Upper lobe of left lung (tissue), 6 donors: ENCODE results near the gene ZNF107. TPM values are rescaled to one million over a fixed set of nuclear protein-coding genes. Genes with fewer than 3 reads are reported as not detected.

Experiments used
- ATAC-seq, 2 donors: fragments of 200-7000 bp; cut with Tn5 transposase; one replicate each; pipeline ENCODE4 v1.9.1; 2022; ENCODE audit warnings: mild to moderate bottlenecking in 2 of 2, moderate library complexity in 2 of 2; ENCODE audit not compliant: low FRiP score in 2 of 2
- DNase-seq, 2 donors: peaks; one replicate each; pipeline ENCODE4 v3.0.0-alpha.2; 2019 to 2020
- H3K27ac ChIP-seq, 4 donors: fragments of 200-600 bp; sonication (generic); one replicate each; pipeline ENCODE4 v1.5.1; 2016 to 2019
- H3K27me3 ChIP-seq, 4 donors: fragments of 200-600 bp; sonication (generic); one replicate each; pipeline ENCODE4 v1.5.1; 2017 to 2019
- H3K36me3 ChIP-seq, 4 donors: fragments of 200-600 bp; sonication (generic); one replicate each; pipeline ENCODE4 v1.5.1; 2016 to 2019
- H3K4me1 ChIP-seq, 4 donors: fragments of 200-600 bp; sonication (generic); one replicate each; pipeline ENCODE4 v1.5.1; 2018 to 2019
- H3K4me3 ChIP-seq, 4 donors: fragments of 200-600 bp; sonication (generic); one replicate each; pipeline ENCODE4 v1.5.1; 2017 to 2019; ENCODE audit warnings: mild to moderate bottlenecking in 2 of 4, moderate library complexity in 1 of 4
- H3K9me3 ChIP-seq, 4 donors: fragments of 200-600 bp; sonication (generic); one replicate each; pipeline ENCODE4 v1.5.1; 2018 to 2019
- EP300 ChIP-seq, 4 donors: sonication (generic); formaldehyde crosslinking; IDR thresholded peaks; one replicate each; pipeline ENCODE4 v1.5.1; 2017; ENCODE audit warnings: antibody characterized with exemption in 4 of 4, control low read depth in 2 of 4
- POLR2A ChIP-seq, 4 donors: fragments of 450-650 bp; IDR thresholded peaks; one replicate each; pipeline ENCODE4 v1.5.1; 2016 to 2017; ENCODE audit warnings: antibody characterized with exemption in 4 of 4, mild to moderate bottlenecking in 2 of 4
- POLR2AphosphoS5 ChIP-seq, 2 donors: sonication (generic); formaldehyde crosslinking; IDR thresholded peaks; one replicate each; pipeline ENCODE4 v1.5.1; 2017; ENCODE audit warnings: antibody characterized with exemption in 2 of 2
- WGBS, 2 donors: methylation state at CpG; one replicate each; pipeline ENCODE4 v1.1.5; 2017 to 2018; 5-methylcytosine and 5-hydroxymethylcytosine counted together
- small RNA-seq, 4 donors: library from RNA; depleted of rRNA; stranded (forward); fragments of <200 nt; gene quantifications; one replicate each; pipeline ENCODE3, GENCODE V24; 2016
- total RNA-seq, 6 donors: library from RNA; depleted of rRNA in 4 of 6; stranded (reverse); fragments of >200 nt in 4 of 6; gene quantifications; one replicate each; pipeline versions ENCODE4 v1.1.0 to v1.2.1, GENCODE V29; 2016 to 2021
- TF ChIP-seq, protein P1 (sequence below), 6 experiments: fragments of 450-650 bp in 4 of 6; fragments of 200-600 bp in 2 of 6; sonication (generic) in 2 of 6; IDR thresholded peaks; one replicate each; pipeline ENCODE4 v1.5.1; 2016 to 2019; ENCODE audit warnings: antibody characterized with exemption in 6 of 6
- donor health status: DM: no; HTN: no; CAD: no; lungs with moderate emphysema.
- donor health status: DM: no; HTN: yes; CAD: no; lungs with severe emphysema.

The ZNF107 gene
- total RNA-seq, 6 donors from 2014 or later: 2.7 to 13.6 (median 4.2) TPM

GRCh38 chr7:64753032-64753431 lies 87.1 kb downstream of the ZNF107 start:
- H3K36me3 ChIP-seq: no peaks in the 10 kb centered on the region
- peaks cover 0 to 7% (median 1%) of the 10 kb centered on the region in 4 donors for H3K9me3 ChIP-seq
- no peak for ATAC-seq
- no peak for DNase-seq
- WGBS, 2 donors: 83 to 84% methylated on average over 2 of the region's 2 CpGs
- H3K27ac ChIP-seq: no peak overlapping the region
- H3K4me3 ChIP-seq: no peak overlapping the region
- H3K27me3 ChIP-seq: no peaks in the 10 kb centered on the region
- no peaks in the 10 kb centered on the region for H3K4me1 ChIP-seq
- TF ChIP-seq POLR2A (IDR thresholded peaks at IDR 0.05): no peak
- no peak for TF ChIP-seq POLR2AphosphoS5 (IDR thresholded peaks at IDR 0.05)
- TF ChIP-seq EP300 (IDR thresholded peaks at IDR 0.05): no peak
- TF ChIP-seq, protein P1, sequence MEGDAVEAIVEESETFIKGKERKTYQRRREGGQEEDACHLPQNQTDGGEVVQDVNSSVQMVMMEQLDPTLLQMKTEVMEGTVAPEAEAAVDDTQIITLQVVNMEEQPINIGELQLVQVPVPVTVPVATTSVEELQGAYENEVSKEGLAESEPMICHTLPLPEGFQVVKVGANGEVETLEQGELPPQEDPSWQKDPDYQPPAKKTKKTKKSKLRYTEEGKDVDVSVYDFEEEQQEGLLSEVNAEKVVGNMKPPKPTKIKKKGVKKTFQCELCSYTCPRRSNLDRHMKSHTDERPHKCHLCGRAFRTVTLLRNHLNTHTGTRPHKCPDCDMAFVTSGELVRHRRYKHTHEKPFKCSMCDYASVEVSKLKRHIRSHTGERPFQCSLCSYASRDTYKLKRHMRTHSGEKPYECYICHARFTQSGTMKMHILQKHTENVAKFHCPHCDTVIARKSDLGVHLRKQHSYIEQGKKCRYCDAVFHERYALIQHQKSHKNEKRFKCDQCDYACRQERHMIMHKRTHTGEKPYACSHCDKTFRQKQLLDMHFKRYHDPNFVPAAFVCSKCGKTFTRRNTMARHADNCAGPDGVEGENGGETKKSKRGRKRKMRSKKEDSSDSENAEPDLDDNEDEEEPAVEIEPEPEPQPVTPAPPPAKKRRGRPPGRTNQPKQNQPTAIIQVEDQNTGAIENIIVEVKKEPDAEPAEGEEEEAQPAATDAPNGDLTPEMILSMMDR (IDR thresholded peaks at IDR 0.05): no peak

GRCh38 chr7:64755865-64756264 lies 89.9 kb downstream of the ZNF107 start:
- no peaks in the 10 kb centered on the region for H3K27me3 ChIP-seq
- no peak overlapping the region for H3K4me3 ChIP-seq
- TF ChIP-seq POLR2A (IDR thresholded peaks at IDR 0.05) (no peak), POLR2AphosphoS5 (IDR thresholded peaks at IDR 0.05) (no peak), EP300 (IDR thresholded peaks at IDR 0.05) (no peak)
- TF ChIP-seq, protein P1 (IDR thresholded peaks at IDR 0.05): no peak
- H3K36me3 ChIP-seq: no peaks in the 10 kb centered on the region
- H3K4me1 ChIP-seq: no peaks in the 10 kb centered on the region
- WGBS, 2 donors: 86 to 88% methylated on average over 3 of the region's 3 CpGs
- H3K27ac ChIP-seq: no peak overlapping the region
- H3K9me3 ChIP-seq: no peaks in the 10 kb centered on the region
- ATAC-seq: no peak
- DNase-seq: no peak

DNA sequence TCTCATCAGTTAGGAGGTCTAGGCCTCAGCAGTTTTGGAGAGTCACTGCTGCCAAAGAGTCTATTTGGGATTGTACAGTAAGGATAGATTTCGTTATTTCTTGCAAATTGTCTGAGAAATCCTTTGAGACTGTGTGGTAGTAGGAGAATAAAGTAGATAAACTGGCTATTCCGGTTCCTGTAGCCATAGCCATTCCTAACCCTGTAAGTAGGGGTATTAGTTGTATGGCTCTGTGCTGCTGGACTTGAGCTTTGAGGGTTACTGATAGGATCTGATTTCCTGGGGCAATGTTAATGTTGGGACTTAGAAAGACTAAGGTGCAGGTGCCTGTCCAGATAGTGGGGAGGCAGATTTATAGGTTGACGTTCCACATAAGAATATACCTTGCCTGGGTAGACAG lies 92.2 kb downstream of the ZNF107 start:
- TF ChIP-seq, protein P1 (IDR thresholded peaks at IDR 0.05): no peak
- TF ChIP-seq EP300 (IDR thresholded peaks at IDR 0.05): no peak
- TF ChIP-seq POLR2AphosphoS5 (IDR thresholded peaks at IDR 0.05): no peak
- no peak for TF ChIP-seq POLR2A (IDR thresholded peaks at IDR 0.05)
- no peak overlapping the region for H3K4me3 ChIP-seq
- H3K36me3 ChIP-seq: no peaks in the 10 kb centered on the region
- no peak overlapping the region for H3K27ac ChIP-seq
- no peaks in the 10 kb centered on the region for H3K4me1 ChIP-seq
- DNase-seq (no peak), ATAC-seq (no peak)
- 73% methylated on average over 3 of the region's 3 CpGs for WGBS, 2 donors
- no peaks in the 10 kb centered on the region for H3K9me3 ChIP-seq
- no peaks in the 10 kb centered on the region for H3K27me3 ChIP-seq

Small RNA genes lying within 50 kb of the gene (small RNA-seq; reads per million reads assigned to genes)
- 0 to 0.20 (median 0.10) reads per million in 4 donors for gene MIR6839

Other genes starting within 250 kb of the ZNF107 start
- 10 to 100 TPM in 4 of 6 donors, 1 to 10 TPM in 2; 4.0 to 20.3 (median 11.7) TPM for gene ZNF680, start 103.1 kb upstream of the ZNF107 start, total RNA-seq
- 10 to 100 TPM in 2 of 6 donors, 1 to 10 TPM in 4; 3.4 to 23.7 (median 5.0) TPM for gene ZNF138, start 128.3 kb downstream of the ZNF107 start, total RNA-seq
- gene ZNF273, start 237.1 kb downstream of the ZNF107 start, total RNA-seq: 10 to 100 TPM in 3 of 6 donors, 1 to 10 TPM in 3; 3.2 to 29.6 (median 7.6) TPM